Nucleus accumbens (tissue), 56 donors: ENCODE measurements around the gene TSPAN16.
"Not testable (repeated sequence)": the region's sequence is repeated elsewhere in the genome, so short reads cannot be mapped to it uniquely, and the experiment has no call there.

Experiments
- DNase-seq, 56 donors: peaks; one replicate each; lab custom pipeline; 2025; lab: John Stamatoyannopoulos, UW

TSPAN16 gene

GRCh38 chr19:11299946-11300810, 4.2 kb downstream of the TSPAN16 start:
- DNase-seq = peak in 20 of 56 donors; percentile 1 to 84 (median 64)

- DNase-seq = peak in 30 of 56 donors; percentile 1 to 84 (median 40)
These were observed 4.8 kb downstream of the TSPAN16 start for GRCh38 chr19:11300811-11301120.

- DNase-seq = peak in 2 of 56 donors; percentile 2 to 8
These were observed 9.0 kb downstream of the TSPAN16 start for GRCh38 chr19:11304936-11305335.

- no peak for DNase-seq
These were observed 10.4 kb downstream of the TSPAN16 start for GRCh38 chr19:11306337-11306736.

- not testable (repeated sequence) for DNase-seq
These were observed 24.5 kb downstream of the TSPAN16 start for GRCh38 chr19:11320278-11320995.

GRCh38 chr19:11321191-11322126, 25.5 kb downstream of the TSPAN16 start:
- no peak for DNase-seq

GRCh38 chr19:11322269-11323024, 26.5 kb downstream of the TSPAN16 start:
- DNase-seq = no peak

- no peak for DNase-seq
These were observed 27.7 kb downstream of the TSPAN16 start for GRCh38 chr19:11323601-11324078.

GRCh38 chr19:11324079-11324661, 28.2 kb downstream of the TSPAN16 start:
- DNase-seq = peak in 48 of 56 donors; percentile 2 to 78 (median 36)

- DNase-seq = no peak
These were observed 28.9 kb downstream of the TSPAN16 start for GRCh38 chr19:11324748-11325389.

GRCh38 chr19:11325544-11325943, 29.6 kb downstream of the TSPAN16 start:
- DNase-seq = no peak

- DNase-seq = no peak
These were observed 34.2 kb downstream of the TSPAN16 start for GRCh38 chr19:11330127-11330526.

GRCh38 chr19:11331502-11331901, 35.5 kb downstream of the TSPAN16 start:
- DNase-seq = no peak

GRCh38 chr19:11332822-11333221, 36.9 kb downstream of the TSPAN16 start:
- DNase-seq = no peak

GRCh38 chr19:11333838-11334237, 37.9 kb downstream of the TSPAN16 start:
- DNase-seq = not testable (repeated sequence)

GRCh38 chr19:11335449-11336146, 39.6 kb downstream of the TSPAN16 start:
- no peak for DNase-seq

GRCh38 chr19:11337080-11337479, 41.1 kb downstream of the TSPAN16 start:
- no peak for DNase-seq

GRCh38 chr19:11338121-11338520, 42.2 kb downstream of the TSPAN16 start:
- DNase-seq = no peak
